CD8-positive, alpha-beta memory T cell (primary cell): ENCODE results near the gene MORN1. TPM values are rescaled to one million over a fixed set of nuclear protein-coding genes. Genes with fewer than 3 reads are reported as not detected.

Experiments
- CTCF ChIA-PET: fragments of 350-600 bp; sonication (Branson Sonifier 250); formaldehyde crosslinking; loops from one replicate; lab custom pipeline; 2021; ENCODE audit warnings: antibody characterized with exemption; lab: Charles Lee
- POLR2A ChIA-PET: fragments of 350-600 bp; sonication (Branson Sonifier 250); formaldehyde crosslinking; loops from one replicate; lab custom pipeline; 2021; ENCODE audit warnings: antibody characterized with exemption; lab: Charles Lee
- DNase-seq, 5 donors: peaks; one replicate each; pipeline versions ENCODE4 v3.0.0 to v3.0.0-alpha.2; 2020 to 2022; ENCODE audit warnings: mixed read lengths in 1 of 5
- H3K27ac ChIP-seq: one replicate; pipeline ENCODE4 v1.7.0; 2013; ENCODE audit warnings: low read depth, mild to moderate bottlenecking, low read length, moderate library complexity
- H3K27me3 ChIP-seq: 2 replicates; pipeline ENCODE4 v1.7.0; 2013; ENCODE audit warnings: low read length, mild to moderate bottlenecking; ENCODE audit not compliant: insufficient read depth, poor library complexity, severe bottlenecking
- H3K36me3 ChIP-seq: 2 replicates; pipeline ENCODE4 v1.7.0; 2013; ENCODE audit warnings: mild to moderate bottlenecking, low read length, moderate library complexity; ENCODE audit not compliant: insufficient read depth
- H3K4me1 ChIP-seq: 2 replicates; pipeline ENCODE4 v1.7.0; 2013; ENCODE audit warnings: mild to moderate bottlenecking, low read length, moderate library complexity; ENCODE audit not compliant: insufficient read depth
- H3K4me3 ChIP-seq: 2 replicates; pipeline ENCODE4 v1.7.0; 2013; ENCODE audit warnings: mild to moderate bottlenecking, low read length
- H3K9me3 ChIP-seq: 2 replicates; pipeline ENCODE4 v1.7.0; 2013; ENCODE audit warnings: mild to moderate bottlenecking, low read length
- H3K27ac Mint-ChIP-seq, 8 donors: one replicate each; pipeline ENCODE4 v1.8.0; 2020 to 2021; ENCODE audit warnings: mixed read lengths in 8 of 8, mild to moderate bottlenecking in 6 of 8, inconsistent platforms in 3 of 8, moderate library complexity in 3 of 8
- H3K27me3 Mint-ChIP-seq, 2 donors: one replicate each; pipeline ENCODE4 v1.8.0; 2020 to 2021; ENCODE audit warnings: mixed read lengths in 2 of 2, mild to moderate bottlenecking in 1 of 2, moderate library complexity in 1 of 2
- H3K36me3 Mint-ChIP-seq, 3 donors: one replicate each; pipeline ENCODE4 v1.8.0; 2020 to 2021; ENCODE audit warnings: mixed read lengths in 3 of 3, inconsistent platforms in 1 of 3, mild to moderate bottlenecking in 1 of 3
- H3K4me1 Mint-ChIP-seq, 3 donors: one replicate each; pipeline ENCODE4 v1.8.0; 2020 to 2021; ENCODE audit warnings: mixed read lengths in 3 of 3, inconsistent platforms in 1 of 3, mild to moderate bottlenecking in 1 of 3
- H3K4me3 Mint-ChIP-seq, 7 donors: one replicate each; pipeline ENCODE4 v1.8.0; 2020 to 2021; ENCODE audit warnings: mixed read lengths in 7 of 7, mild to moderate bottlenecking in 6 of 7, moderate library complexity in 4 of 7, inconsistent platforms in 2 of 7
- H3K9me3 Mint-ChIP-seq, 5 donors: one replicate each; pipeline ENCODE4 v1.8.0; 2020 to 2022; ENCODE audit warnings: mixed read lengths in 5 of 5, mild to moderate bottlenecking in 3 of 5, moderate library complexity in 2 of 5, inconsistent platforms in 1 of 5
- polyA plus RNA-seq: library from polyadenylated mRNA; unstranded; fragments of 300-500 nt; fragmentation: Illumina TruSeq; gene quantifications from one replicate; pipeline ENCODE4 v1.2.3, GENCODE V29; 2021
- total RNA-seq, 2 experiments: library from RNA; stranded (reverse); gene quantifications; one replicate each; pipeline ENCODE4 v1.2.3, GENCODE V29; 2021

MORN1 gene
- total and polyA plus RNA-seq, 3 experiments from 2014 or later = 3.3 to 10.4 (median 9.4) TPM

DNA sequence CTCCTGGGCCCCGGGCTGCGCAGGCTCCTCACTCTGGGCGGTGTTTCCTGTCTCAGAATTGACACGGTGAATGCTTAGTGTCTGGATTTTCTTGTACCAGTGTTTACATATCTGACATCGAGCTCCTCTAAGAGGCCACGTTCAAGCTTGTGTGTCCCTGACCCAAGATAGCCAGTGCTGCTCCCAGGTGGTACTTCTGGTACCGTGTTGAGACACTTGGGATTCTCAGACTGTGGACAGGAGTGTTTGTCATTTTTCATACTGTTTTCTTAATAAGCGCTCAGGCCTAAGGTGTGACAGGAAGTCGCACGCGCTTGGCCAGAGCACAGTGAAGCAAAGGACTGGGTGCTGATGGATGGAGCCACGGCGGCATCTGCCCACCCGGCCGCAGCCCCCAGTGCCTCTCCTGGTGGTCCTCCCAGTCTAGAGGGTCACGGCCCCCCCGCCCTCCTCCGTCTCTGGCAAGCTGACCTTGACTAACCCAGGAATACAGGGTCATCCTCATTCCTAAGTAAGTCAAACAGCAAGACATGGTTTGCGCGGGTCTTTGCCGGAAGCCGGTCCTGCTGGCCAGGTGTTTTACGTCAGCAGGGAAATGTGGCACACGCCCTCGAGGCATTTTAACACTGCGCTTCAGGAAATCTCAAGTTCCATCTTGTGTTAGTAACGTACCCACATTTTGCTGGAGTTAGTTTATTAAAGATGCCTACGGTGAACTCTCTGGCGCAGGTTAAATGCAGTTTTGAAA, 13.0 kb upstream of the MORN1 start:
- Mint-ChIP-seq H3K9me3 (no peaks in the 10 kb centered on the region), H3K27me3 (no peaks in the 10 kb centered on the region), H3K4me3 (peak overlapping the region in 2 of 7 donors; percentile 37 to 44), H3K27ac (peak overlapping the region in 1 of 8 donors; percentile 52), H3K36me3 (peaks cover 0 to 77% (median 6%) of the 10 kb centered on the region in 3 donors), H3K4me1 (peaks cover under 1 to 12% (median 7%) of the 10 kb centered on the region in 3 donors)
- no peak overlapping the region for H3K27ac ChIP-seq
- no peak overlapping the region for H3K4me3 ChIP-seq
- no peaks in the 10 kb centered on the region for H3K27me3 ChIP-seq
- ChIA-PET POLR2A (interaction anchor here (0.5 kb wide), 1 partner anchor 205 kb away, joined by 5 read pairs; no protein-coding TSS in a partner anchor), CTCF (no interaction called here)
- H3K4me1 ChIP-seq = no peaks in the 10 kb centered on the region
- no peaks in the 10 kb centered on the region for H3K9me3 ChIP-seq
- DNase-seq = no peak
- peaks cover 56% of the 10 kb centered on the region for H3K36me3 ChIP-seq

DNA sequence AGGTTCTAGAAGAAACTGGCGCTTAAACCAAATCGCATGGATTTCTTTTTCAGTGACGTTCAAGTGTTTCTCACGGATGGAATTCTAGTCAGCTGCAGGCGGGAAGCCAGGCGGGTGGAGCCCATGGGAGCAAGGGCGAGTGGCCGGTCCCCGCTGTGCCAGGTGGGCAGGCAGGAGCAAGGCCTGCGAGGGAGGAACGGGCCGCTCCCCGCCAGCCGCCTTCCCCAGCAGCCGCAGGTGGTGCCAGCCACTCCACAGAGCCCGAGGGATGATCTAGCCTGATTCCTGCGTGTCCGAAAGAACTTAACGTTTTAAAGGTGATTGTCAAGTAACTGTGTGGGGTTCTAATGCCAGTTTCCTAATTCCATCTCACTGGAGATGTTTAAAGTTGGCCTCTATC, 11.9 kb upstream of the MORN1 start:
- no peak for DNase-seq
- POLR2A ChIA-PET = no interaction called here
- Mint-ChIP-seq H3K27me3 (no peaks in the 10 kb centered on the region), H3K4me3 (no peak overlapping the region), H3K4me1 (peaks cover 4 to 18% (median 11%) of the 10 kb centered on the region in 3 donors), H3K36me3 (peaks cover 0 to 81% (median 9%) of the 10 kb centered on the region in 3 donors), H3K9me3 (no peaks in the 10 kb centered on the region), H3K27ac (no peak overlapping the region)
- Histone ChIP-seq H3K9me3 (no peaks in the 10 kb centered on the region), H3K4me1 (no peaks in the 10 kb centered on the region), H3K36me3 (peaks cover 63% of the 10 kb centered on the region), H3K4me3 (no peak overlapping the region), H3K27me3 (no peaks in the 10 kb centered on the region), H3K27ac (no peak overlapping the region)
- CTCF ChIA-PET = no interaction called here

GRCh38 chr1:2402420-2402819, 11.1 kb upstream of the MORN1 start:
- H3K4me3 Mint-ChIP-seq = no peak overlapping the region
- H3K9me3 Mint-ChIP-seq = no peaks in the 10 kb centered on the region
- no peaks in the 10 kb centered on the region for H3K27me3 ChIP-seq

GRCh38 chr1:2400950-2401649, 9.7 kb upstream of the MORN1 start:
- no peaks in the 10 kb centered on the region for H3K9me3 Mint-ChIP-seq
- H3K9me3 ChIP-seq = no peaks in the 10 kb centered on the region
- POLR2A ChIA-PET = no interaction called here
- peaks cover 0 to 87% (median 9%) of the 10 kb centered on the region in 3 donors for H3K36me3 Mint-ChIP-seq
- no peaks in the 10 kb centered on the region for H3K4me1 ChIP-seq
- no peak overlapping the region for H3K27ac ChIP-seq
- H3K4me3 ChIP-seq = no peak overlapping the region
- no peak for DNase-seq
- peak overlapping the region in 5 of 8 donors; percentile 26 to 71 (median 54) for H3K27ac Mint-ChIP-seq
- H3K36me3 ChIP-seq = peaks cover 78% of the 10 kb centered on the region
- H3K27me3 Mint-ChIP-seq = no peaks in the 10 kb centered on the region
- H3K4me3 Mint-ChIP-seq = no peak overlapping the region
- H3K4me1 Mint-ChIP-seq = peaks cover 5 to 27% (median 20%) of the 10 kb centered on the region in 3 donors
- CTCF ChIA-PET = no interaction called here
- no peaks in the 10 kb centered on the region for H3K27me3 ChIP-seq

More at GRCh38 chr1:2402420-2402819, 11.1 kb upstream of the MORN1 start:
- no peaks in the 10 kb centered on the region for H3K27me3 Mint-ChIP-seq
- Histone ChIP-seq H3K4me3 (no peak overlapping the region), H3K4me1 (no peaks in the 10 kb centered on the region), H3K36me3 (peaks cover 69% of the 10 kb centered on the region), H3K27ac (no peak overlapping the region), H3K9me3 (no peaks in the 10 kb centered on the region)
- DNase-seq = no peak
- ChIA-PET CTCF (no interaction called here), POLR2A (no interaction called here)
- peak overlapping the region in 5 of 8 donors; percentile 29 to 78 (median 63) for H3K27ac Mint-ChIP-seq
- H3K4me1 Mint-ChIP-seq = peaks cover 4 to 18% (median 11%) of the 10 kb centered on the region in 3 donors
- peaks cover 0 to 80% (median 9%) of the 10 kb centered on the region in 3 donors for H3K36me3 Mint-ChIP-seq

DNA sequence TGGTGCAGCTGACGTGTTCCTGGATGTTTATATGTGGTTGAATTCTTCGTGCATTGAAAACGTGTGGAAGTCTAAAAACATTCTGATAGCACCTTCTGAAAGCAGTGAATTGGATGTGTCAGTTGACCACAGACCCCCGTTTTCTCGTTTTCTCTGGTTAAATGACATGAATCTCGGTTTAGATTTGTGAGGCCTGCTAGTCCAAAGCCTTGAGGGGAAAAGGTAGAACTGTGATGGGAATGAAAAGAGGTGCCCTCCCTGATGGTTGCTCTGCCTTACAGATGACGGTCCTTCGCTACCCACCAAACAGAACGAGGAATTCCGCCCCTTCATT, 9.2 kb upstream of the MORN1 start:
- Mint-ChIP-seq H3K27me3 (no peaks in the 10 kb centered on the region), H3K4me1 (peaks cover 5 to 29% (median 20%) of the 10 kb centered on the region in 3 donors), H3K36me3 (peaks cover 0 to 90% (median 9%) of the 10 kb centered on the region in 3 donors), H3K4me3 (peak overlapping the region in 1 of 7 donors; percentile 70), H3K9me3 (no peaks in the 10 kb centered on the region), H3K27ac (peak overlapping the region in 5 of 8 donors; percentile 26 to 81 (median 70))
- H3K36me3 ChIP-seq = peaks cover 82% of the 10 kb centered on the region
- H3K4me3 ChIP-seq = no peak overlapping the region
- H3K4me1 ChIP-seq = no peaks in the 10 kb centered on the region
- CTCF ChIA-PET = no interaction called here
- H3K9me3 ChIP-seq = no peaks in the 10 kb centered on the region
- no peak for DNase-seq
- H3K27ac ChIP-seq = no peak overlapping the region
- POLR2A ChIA-PET = no interaction called here
- H3K27me3 ChIP-seq = no peaks in the 10 kb centered on the region

- DNase-seq = no peak
- Histone ChIP-seq H3K36me3 (peaks cover 77% of the 10 kb centered on the region), H3K4me3 (no peak overlapping the region), H3K27me3 (no peaks in the 10 kb centered on the region), H3K4me1 (no peaks in the 10 kb centered on the region), H3K9me3 (no peaks in the 10 kb centered on the region), H3K27ac (no peak overlapping the region)
- Mint-ChIP-seq H3K9me3 (no peaks in the 10 kb centered on the region), H3K27ac (peak overlapping the region in 5 of 8 donors; percentile 26 to 81 (median 70)), H3K4me3 (peak overlapping the region in 1 of 7 donors; percentile 70), H3K4me1 (peaks cover 7 to 33% (median 21%) of the 10 kb centered on the region in 3 donors), H3K36me3 (peaks cover 0 to 88% (median 10%) of the 10 kb centered on the region in 3 donors), H3K27me3 (no peaks in the 10 kb centered on the region)
- POLR2A ChIA-PET = no interaction called here
- CTCF ChIA-PET = no interaction called here
These were observed 8.7 kb upstream of the MORN1 start for GRCh38 chr1:2399890-2400575.

DNA sequence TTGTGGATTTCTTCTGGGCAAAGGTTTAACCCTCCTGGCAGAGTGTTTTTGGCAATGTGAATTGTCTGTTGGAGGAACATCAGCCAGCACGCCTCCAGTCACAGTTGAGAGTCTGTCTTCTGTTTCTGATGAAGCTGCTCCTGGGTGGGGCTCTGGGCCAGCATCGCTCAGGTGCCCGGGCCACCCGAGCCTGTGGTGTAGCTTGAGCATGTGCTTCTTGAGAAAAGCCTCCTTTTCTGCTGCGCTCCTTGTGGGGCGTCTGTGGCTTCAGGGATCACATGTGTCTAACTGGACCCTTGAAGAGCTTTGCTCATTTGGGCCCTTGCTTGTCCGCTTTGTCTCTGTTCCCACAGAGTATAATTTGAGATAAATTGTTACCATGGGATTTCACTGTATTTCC, 7.5 kb upstream of the MORN1 start:
- Histone ChIP-seq H3K36me3 (peaks cover 69% of the 10 kb centered on the region), H3K27me3 (no peaks in the 10 kb centered on the region), H3K4me1 (peaks cover 9% of the 10 kb centered on the region), H3K27ac (no peak overlapping the region), H3K4me3 (no peak overlapping the region), H3K9me3 (no peaks in the 10 kb centered on the region)
- POLR2A ChIA-PET = no interaction called here
- H3K27me3 Mint-ChIP-seq = no peaks in the 10 kb centered on the region
- H3K36me3 Mint-ChIP-seq = peaks cover 0 to 87% (median 11%) of the 10 kb centered on the region in 3 donors
- H3K4me3 Mint-ChIP-seq = peak overlapping the region in 1 of 7 donors; percentile 12
- H3K4me1 Mint-ChIP-seq = peaks cover 16 to 44% (median 32%) of the 10 kb centered on the region in 3 donors
- H3K9me3 Mint-ChIP-seq = no peaks in the 10 kb centered on the region
- DNase-seq = no peak
- CTCF ChIA-PET = no interaction called here
- peak overlapping the region in 4 of 8 donors; percentile 42 to 71 (median 48) for H3K27ac Mint-ChIP-seq
